SU-DHL-6 (cell line): Measurements from ENCODE around the gene MRTFB.

Experiments
- CTCF ChIP-seq: fragments of 200-600 bp; sonication (generic); IDR thresholded peaks from one replicate; pipeline ENCODE4 v1.5.1; 2017; ENCODE audit warnings: antibody characterized with exemption, mild to moderate bottlenecking, low read length, moderate library complexity; ENCODE audit not compliant: insufficient read depth, poor library complexity, severe bottlenecking
- EZH2phosphoT487 ChIP-seq: fragments of 200-600 bp; sonication (generic), shearing (Covaris generic); conservative IDR thresholded peaks from 2 replicates; pipeline ENCODE4 v1.6.1; 2018; ENCODE audit warnings: mild to moderate bottlenecking, antibody characterized with exemption, low read length, moderate library complexity, mixed read lengths

GRCh38 chr16:14146445-14146844 is 75.3 kb downstream of the MRTFB start:
- TF ChIP-seq CTCF (no peak), EZH2phosphoT487 (no peak)
